Hepatocyte (in vitro differentiated cells): Measurements from ENCODE around the gene MEPE.

ENCODE experiments used
- EZH2 ChIP-seq: fragments of 200-600 bp; sonication (generic); IDR thresholded peaks from 2 replicates; pipeline ENCODE4 v1.6.1; 2016; ENCODE audit warnings: antibody characterized with exemption, mild to moderate bottlenecking, borderline replicate concordance
- EZH2phosphoT487 ChIP-seq: fragments of 200-600 bp; sonication (generic); IDR thresholded peaks from one replicate; pipeline ENCODE4 v1.6.1; 2018; ENCODE audit warnings: antibody characterized with exemption, mild to moderate bottlenecking, low read depth, moderate library complexity; ENCODE audit not compliant: unreplicated experiment, severe bottlenecking
- TF ChIP-seq, protein P1 (sequence below): fragments of 200-600 bp; sonication (generic); IDR thresholded peaks from 2 replicates; pipeline ENCODE4 v1.5.1; 2016; ENCODE audit warnings: antibody characterized with exemption, mild to moderate bottlenecking; ENCODE audit not compliant: poor library complexity

GRCh38 chr4:87880106-87880505, 47.3 kb downstream of the MEPE start:
- TF ChIP-seq, protein P1, sequence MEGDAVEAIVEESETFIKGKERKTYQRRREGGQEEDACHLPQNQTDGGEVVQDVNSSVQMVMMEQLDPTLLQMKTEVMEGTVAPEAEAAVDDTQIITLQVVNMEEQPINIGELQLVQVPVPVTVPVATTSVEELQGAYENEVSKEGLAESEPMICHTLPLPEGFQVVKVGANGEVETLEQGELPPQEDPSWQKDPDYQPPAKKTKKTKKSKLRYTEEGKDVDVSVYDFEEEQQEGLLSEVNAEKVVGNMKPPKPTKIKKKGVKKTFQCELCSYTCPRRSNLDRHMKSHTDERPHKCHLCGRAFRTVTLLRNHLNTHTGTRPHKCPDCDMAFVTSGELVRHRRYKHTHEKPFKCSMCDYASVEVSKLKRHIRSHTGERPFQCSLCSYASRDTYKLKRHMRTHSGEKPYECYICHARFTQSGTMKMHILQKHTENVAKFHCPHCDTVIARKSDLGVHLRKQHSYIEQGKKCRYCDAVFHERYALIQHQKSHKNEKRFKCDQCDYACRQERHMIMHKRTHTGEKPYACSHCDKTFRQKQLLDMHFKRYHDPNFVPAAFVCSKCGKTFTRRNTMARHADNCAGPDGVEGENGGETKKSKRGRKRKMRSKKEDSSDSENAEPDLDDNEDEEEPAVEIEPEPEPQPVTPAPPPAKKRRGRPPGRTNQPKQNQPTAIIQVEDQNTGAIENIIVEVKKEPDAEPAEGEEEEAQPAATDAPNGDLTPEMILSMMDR, result no peak
- no peak for TF ChIP-seq EZH2phosphoT487
- TF ChIP-seq EZH2, result no peak
